ENCODE results near the gene NTSR1.

GRCh38 chr20:62742550-62742949 lies 33.9 kb downstream of the NTSR1 start:
- TF ChIP-seq TCF7L2 (IDR thresholded peaks at IDR 0.05; ENCODE audit: low read depth, low read length): no peak
- TF ChIP-seq CTCF (IDR thresholded peaks at IDR 0.05): no peak

Data from Panc1 (cell line).